GM23248 (cell line): ENCODE data around the gene AKR1B15.

ENCODE experiments used
- EZH2 ChIP-seq: fragments of 200-600 bp; sonication (generic); IDR thresholded peaks from 2 replicates; pipeline ENCODE4 v1.6.1; 2018; ENCODE audit warnings: antibody characterized with exemption, mild to moderate bottlenecking; ENCODE audit not compliant: insufficient read depth, poor library complexity, severe bottlenecking
- EZH2phosphoT487 ChIP-seq: fragments of 200-600 bp; sonication (generic); IDR thresholded peaks from 2 replicates; pipeline ENCODE4 v1.6.1; 2018; ENCODE audit warnings: antibody characterized with exemption, moderate library complexity, mild to moderate bottlenecking, low read depth; ENCODE audit not compliant: insufficient read depth

DNA sequence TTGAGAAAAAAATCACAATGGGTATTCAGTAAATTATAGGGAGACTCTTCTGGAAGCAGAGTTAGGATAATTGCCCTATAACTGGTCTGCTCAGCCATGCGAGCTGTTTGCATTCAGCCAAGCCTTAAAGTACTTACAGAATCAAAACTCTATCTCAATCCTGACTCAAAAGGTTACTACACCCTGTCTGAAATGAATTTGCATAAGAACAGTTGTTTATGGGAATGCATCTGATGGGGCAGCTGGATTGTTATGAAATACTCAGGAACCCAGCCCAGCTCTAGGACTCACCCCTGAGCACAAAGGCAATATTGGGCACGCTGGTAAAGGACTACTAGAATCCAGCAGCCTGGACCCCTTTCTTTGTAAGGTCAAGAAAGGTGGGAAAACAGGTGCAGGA lies 38.8 kb downstream of the AKR1B15 start:
- no peak for TF ChIP-seq EZH2phosphoT487
- no peak for TF ChIP-seq EZH2
